Vagina (tissue), 2 donors: ENCODE measurements around the gene SLAMF9. TPM values are rescaled to one million over a fixed set of nuclear protein-coding genes. Genes with fewer than 3 reads are reported as not detected.

Experiments
- DNase-seq, 2 donors: peaks; one replicate each; pipeline ENCODE4 v3.0.0-alpha.2; 2017; ENCODE audit errors: extremely low spot score in 2 of 2
- H3K27ac ChIP-seq: fragments of 200-600 bp; sonication (generic); one replicate; pipeline ENCODE4 v1.5.1; 2019
- H3K27me3 ChIP-seq: fragments of 200-600 bp; sonication (generic); one replicate; pipeline ENCODE4 v1.5.1; 2019
- H3K36me3 ChIP-seq, 2 donors: fragments of 200-600 bp; sonication (generic); one replicate each; pipeline ENCODE4 v1.5.1; 2017 to 2019
- H3K4me1 ChIP-seq: fragments of 200-600 bp; sonication (generic); one replicate; pipeline ENCODE4 v1.5.1; 2019
- H3K4me3 ChIP-seq, 2 donors: fragments of 200-600 bp; sonication (generic); 1 replicate in 1 of 2; 2 replicates in 1 of 2; pipeline ENCODE4 v1.5.1; 2016 to 2019
- H3K9me3 ChIP-seq: fragments of 200-600 bp; sonication (generic); one replicate; pipeline ENCODE4 v1.5.1; 2019
- POLR2A ChIP-seq, 2 donors: fragments of 450-650 bp; IDR thresholded peaks; one replicate each; pipeline ENCODE4 v1.6.1; 2017; ENCODE audit warnings: antibody characterized with exemption in 2 of 2, mild to moderate bottlenecking in 2 of 2, moderate library complexity in 2 of 2
- POLR2AphosphoS5 ChIP-seq, 2 donors: sonication (generic); formaldehyde crosslinking; IDR thresholded peaks; one replicate each; pipeline ENCODE4 v1.9.0; 2017; ENCODE audit warnings: antibody characterized with exemption in 2 of 2, mild to moderate bottlenecking in 2 of 2, low read depth in 1 of 2; ENCODE audit not compliant: insufficient read depth in 1 of 2
- intact Hi-C: fragments of 100-400 bp; cut with DNase I; formaldehyde crosslinking; loops from one replicate; pipeline ENCODE4 v1.15.1; 2023
- total RNA-seq: library from RNA; depleted of rRNA; stranded (reverse); fragments of >200 nt; gene quantifications from one replicate; pipeline ENCODE4 v1.2.3, GENCODE V29; 2016
- TF ChIP-seq, protein P1 (sequence below), 3 experiments: fragments of 450-650 bp in 2 of 3; fragments of 200-600 bp in 1 of 3; sonication (generic) in 1 of 3; IDR thresholded peaks; one replicate each; pipeline ENCODE4 v1.5.1; 2017 to 2019; ENCODE audit warnings: antibody characterized with exemption in 3 of 3, mild to moderate bottlenecking in 2 of 3, moderate library complexity in 2 of 3

SLAMF9 gene
- total RNA-seq, 1 donor from 2014 or later = not detected

DNA sequence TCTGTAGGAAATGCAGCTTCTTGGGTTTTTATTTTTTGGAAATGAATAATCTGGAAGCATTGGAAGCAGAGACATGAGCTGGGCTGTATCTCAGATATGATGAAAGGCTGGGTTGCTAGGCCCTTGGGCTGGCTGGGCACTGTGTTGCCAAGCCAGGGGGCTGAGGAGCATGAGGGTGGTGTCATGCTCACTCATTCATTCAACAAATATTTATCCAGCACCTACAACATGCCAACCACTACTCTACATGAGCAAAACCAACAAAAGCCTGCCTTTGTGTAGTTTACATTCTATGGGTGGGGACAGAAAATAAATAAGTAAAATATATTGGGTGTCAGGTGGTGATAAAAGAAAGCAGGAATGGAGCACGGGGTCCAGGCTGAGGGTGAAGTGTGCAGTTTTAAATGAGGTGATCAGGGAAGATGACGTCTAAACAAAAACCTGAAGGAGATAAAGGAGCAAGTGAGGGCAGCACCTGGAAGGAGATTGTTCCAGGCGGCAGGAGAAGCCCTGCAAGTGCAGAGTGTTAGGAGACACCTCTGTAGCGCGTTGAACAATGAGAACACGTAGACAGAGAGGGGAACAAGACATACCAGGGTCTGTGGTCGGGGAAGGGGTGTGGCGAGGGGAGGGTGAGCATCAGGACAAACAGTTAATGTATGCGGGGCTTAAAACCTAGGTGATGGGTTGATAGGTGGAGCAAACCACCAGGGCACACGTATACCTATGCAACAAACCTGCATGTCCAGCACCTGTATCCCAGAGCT is 39.6 kb downstream of the SLAMF9 start:
- H3K27ac ChIP-seq = no peak overlapping the region
- no peaks in the 10 kb centered on the region for H3K9me3 ChIP-seq

DNA sequence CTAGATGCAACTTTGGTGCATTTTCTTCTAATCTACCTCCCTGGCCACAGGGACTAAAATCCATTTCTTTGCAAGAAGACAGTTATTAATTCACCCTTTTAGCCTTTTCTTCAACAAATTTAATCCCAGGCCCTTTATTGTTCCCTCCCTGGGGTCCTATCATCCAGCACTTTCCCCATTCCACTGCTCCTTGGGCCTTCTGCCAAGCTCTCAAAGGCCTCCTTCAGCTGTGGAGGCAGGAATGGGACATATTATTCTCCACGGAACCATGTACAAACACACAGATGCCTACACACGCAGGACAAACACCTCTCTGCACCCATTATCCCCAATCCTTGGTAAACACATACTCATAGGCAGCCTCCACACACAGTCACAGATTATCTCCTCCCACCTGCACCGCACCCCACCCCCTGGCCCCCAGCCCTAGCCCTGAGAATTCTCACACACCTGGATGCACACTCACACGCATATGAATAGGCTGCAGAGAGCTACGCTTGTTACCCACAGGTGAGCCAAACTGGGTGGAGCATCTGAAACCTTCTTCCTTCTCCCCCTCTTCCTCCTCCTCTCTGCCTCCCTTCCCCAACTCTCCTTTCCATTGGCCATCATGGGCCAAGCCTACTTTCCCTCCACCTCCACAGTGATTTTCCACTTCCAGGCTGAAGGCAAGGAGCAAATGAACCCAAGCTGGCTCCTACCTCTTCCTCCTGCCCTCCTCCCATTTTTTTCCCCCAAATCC is 40.4 kb downstream of the SLAMF9 start:
- H3K4me1 ChIP-seq = peaks cover 55% of the 10 kb centered on the region

More for the DNA sequence above, 39.6 kb downstream of the SLAMF9 start:
- H3K27me3 ChIP-seq = no peaks in the 10 kb centered on the region
- DNase-seq = no peak
- intact Hi-C loops = no loop called here
- H3K4me3 ChIP-seq = no peak overlapping the region
- H3K36me3 ChIP-seq = peaks cover 0 to 19% of the 10 kb centered on the region in 2 donors
- TF ChIP-seq POLR2A (IDR thresholded peaks at IDR 0.05) = no peak
- no peak for TF ChIP-seq POLR2AphosphoS5 (IDR thresholded peaks at IDR 0.05; ENCODE audit: insufficient read depth in 1 of 2, low read depth in 1 of 2)
- TF ChIP-seq, protein P1, sequence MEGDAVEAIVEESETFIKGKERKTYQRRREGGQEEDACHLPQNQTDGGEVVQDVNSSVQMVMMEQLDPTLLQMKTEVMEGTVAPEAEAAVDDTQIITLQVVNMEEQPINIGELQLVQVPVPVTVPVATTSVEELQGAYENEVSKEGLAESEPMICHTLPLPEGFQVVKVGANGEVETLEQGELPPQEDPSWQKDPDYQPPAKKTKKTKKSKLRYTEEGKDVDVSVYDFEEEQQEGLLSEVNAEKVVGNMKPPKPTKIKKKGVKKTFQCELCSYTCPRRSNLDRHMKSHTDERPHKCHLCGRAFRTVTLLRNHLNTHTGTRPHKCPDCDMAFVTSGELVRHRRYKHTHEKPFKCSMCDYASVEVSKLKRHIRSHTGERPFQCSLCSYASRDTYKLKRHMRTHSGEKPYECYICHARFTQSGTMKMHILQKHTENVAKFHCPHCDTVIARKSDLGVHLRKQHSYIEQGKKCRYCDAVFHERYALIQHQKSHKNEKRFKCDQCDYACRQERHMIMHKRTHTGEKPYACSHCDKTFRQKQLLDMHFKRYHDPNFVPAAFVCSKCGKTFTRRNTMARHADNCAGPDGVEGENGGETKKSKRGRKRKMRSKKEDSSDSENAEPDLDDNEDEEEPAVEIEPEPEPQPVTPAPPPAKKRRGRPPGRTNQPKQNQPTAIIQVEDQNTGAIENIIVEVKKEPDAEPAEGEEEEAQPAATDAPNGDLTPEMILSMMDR (IDR thresholded peaks at IDR 0.05) = no peak
- peaks cover 63% of the 10 kb centered on the region for H3K4me1 ChIP-seq

DNA sequence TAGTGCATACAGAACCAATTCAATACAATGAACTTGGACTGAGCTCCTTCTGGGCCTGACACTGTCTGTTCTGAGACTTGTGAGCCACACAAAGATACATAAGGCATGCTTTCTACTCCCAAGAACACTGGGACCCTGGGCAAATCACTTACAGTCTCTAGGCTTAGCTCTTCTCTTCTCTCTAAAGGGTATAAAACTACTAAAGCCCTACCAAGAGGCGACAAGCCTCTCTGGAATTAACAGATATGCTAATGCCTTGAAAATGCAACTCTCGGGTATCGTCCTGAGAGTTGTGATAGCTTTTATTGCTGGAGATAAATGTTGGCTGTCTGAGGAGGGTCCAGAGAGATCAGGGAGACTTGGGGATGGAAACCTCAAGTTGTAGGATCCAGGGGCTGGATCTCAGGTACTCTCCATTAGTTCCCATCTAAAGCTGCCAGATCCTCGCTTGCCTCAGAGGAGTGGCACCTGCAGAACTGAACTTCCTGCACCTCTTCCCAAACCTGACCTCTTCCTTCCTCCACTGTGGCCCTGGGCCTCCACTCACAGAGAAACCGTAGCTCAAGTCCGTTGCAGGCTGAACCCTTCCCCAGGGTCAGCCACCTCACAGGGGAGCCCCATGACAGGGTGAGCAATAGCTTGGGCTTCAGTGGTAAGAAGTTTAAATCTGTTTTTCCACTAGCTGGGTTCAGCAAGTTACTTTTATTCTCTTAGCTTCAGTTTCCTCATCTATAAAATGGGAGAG is 42.5 kb downstream of the SLAMF9 start:
- Histone ChIP-seq H3K9me3 (no peaks in the 10 kb centered on the region), H3K4me3 (no peak overlapping the region), H3K36me3 (no peaks in the 10 kb centered on the region), H3K27me3 (no peaks in the 10 kb centered on the region), H3K27ac (no peak overlapping the region), H3K4me1 (peaks cover 35% of the 10 kb centered on the region)
- TF ChIP-seq, protein P1 (IDR thresholded peaks at IDR 0.05) = no peak
- TF ChIP-seq POLR2A (IDR thresholded peaks at IDR 0.05) = no peak
- no peak for TF ChIP-seq POLR2AphosphoS5 (IDR thresholded peaks at IDR 0.05; ENCODE audit: insufficient read depth in 1 of 2, low read depth in 1 of 2)
- DNase-seq = no peak
- intact Hi-C loops = no loop called here

More for the DNA sequence above, 40.4 kb downstream of the SLAMF9 start:
- intact Hi-C loops = no loop called here
- DNase-seq = no peak
- no peak for TF ChIP-seq POLR2AphosphoS5 (IDR thresholded peaks at IDR 0.05; ENCODE audit: insufficient read depth in 1 of 2, low read depth in 1 of 2)
- no peak for TF ChIP-seq POLR2A (IDR thresholded peaks at IDR 0.05)
- TF ChIP-seq, protein P1 (IDR thresholded peaks at IDR 0.05) = no peak
- no peaks in the 10 kb centered on the region for H3K27me3 ChIP-seq
- H3K4me3 ChIP-seq = no peak overlapping the region
- H3K9me3 ChIP-seq = no peaks in the 10 kb centered on the region
- H3K36me3 ChIP-seq = peaks cover 0 to 11% of the 10 kb centered on the region in 2 donors
- H3K27ac ChIP-seq = no peak overlapping the region

DNA sequence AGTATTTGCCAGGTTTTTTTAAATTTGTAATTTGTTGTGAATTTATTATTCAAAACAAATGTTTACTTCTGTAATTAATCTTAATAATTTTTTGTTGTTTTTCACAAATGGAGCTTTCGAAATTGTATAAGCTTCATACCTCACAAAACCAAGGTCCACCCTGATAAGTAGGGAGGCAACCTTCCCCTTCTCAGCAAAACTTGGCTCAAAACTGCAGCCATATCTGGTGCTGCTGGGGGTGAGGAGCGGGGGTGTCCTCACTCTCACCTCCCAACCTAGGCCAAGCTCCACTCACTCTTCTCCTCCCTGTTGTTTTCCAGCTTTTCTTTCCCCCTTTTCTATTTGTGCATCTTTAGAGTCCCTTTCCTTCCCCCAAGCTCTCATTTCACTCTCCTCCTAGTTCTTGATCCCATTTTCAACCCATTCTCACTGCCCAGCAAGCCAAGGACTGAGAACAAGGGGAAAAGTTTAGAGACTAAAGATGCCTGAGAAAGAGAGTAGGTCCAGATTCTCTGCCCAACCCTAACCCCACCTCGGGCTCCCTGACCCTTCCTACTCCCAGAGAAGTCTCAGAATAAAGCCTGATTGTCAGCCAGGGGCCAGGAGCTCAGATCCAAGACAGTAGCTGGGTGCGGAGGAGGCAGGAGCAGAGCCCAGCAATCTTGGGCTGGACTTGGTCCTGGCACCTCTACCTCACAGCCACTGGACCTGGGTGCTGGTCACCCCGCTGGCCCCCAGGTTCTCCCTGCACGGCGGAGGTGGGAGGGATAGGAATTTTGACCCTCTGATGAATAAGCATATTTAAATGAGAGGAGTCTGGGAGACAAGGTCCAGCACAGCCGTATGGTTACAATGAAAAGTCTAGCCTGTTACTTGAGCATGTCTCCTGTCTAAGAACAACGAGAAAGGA is 45.8 kb downstream of the SLAMF9 start:
- Histone ChIP-seq H3K36me3 (no peaks in the 10 kb centered on the region), H3K27me3 (no peaks in the 10 kb centered on the region), H3K27ac (no peak overlapping the region), H3K9me3 (no peaks in the 10 kb centered on the region), H3K4me3 (no peak overlapping the region), H3K4me1 (peaks cover 19% of the 10 kb centered on the region)
- TF ChIP-seq POLR2AphosphoS5 (IDR thresholded peaks at IDR 0.05; ENCODE audit: insufficient read depth in 1 of 2, low read depth in 1 of 2) (no peak), POLR2A (IDR thresholded peaks at IDR 0.05) (no peak)
- TF ChIP-seq, protein P1 (IDR thresholded peaks at IDR 0.05) = no peak
- intact Hi-C loops = no loop called here
- DNase-seq = no peak
